Activated CD4-positive, CD25-positive, alpha-beta regulatory T cell (primary cell): ENCODE measurements around the gene TTC8.
"Not testable (repeated sequence)": the region's sequence is repeated elsewhere in the genome, so short reads cannot be mapped to it uniquely, and the experiment has no call there.

Source experiments
- DNase-seq, 4 experiments: peaks; one replicate each; lab custom pipeline; 2025; lab: John Stamatoyannopoulos, UW

Gene TTC8

GRCh38 chr14:88825078-88825458 lies 617 bp downstream of the TTC8 start:
- DNase-seq = no peak

GRCh38 chr14:88825503-88825902 lies 1.1 kb downstream of the TTC8 start:
- no peak for DNase-seq

GRCh38 chr14:88829188-88829587 lies 4.7 kb downstream of the TTC8 start:
- no peak for DNase-seq

DNA sequence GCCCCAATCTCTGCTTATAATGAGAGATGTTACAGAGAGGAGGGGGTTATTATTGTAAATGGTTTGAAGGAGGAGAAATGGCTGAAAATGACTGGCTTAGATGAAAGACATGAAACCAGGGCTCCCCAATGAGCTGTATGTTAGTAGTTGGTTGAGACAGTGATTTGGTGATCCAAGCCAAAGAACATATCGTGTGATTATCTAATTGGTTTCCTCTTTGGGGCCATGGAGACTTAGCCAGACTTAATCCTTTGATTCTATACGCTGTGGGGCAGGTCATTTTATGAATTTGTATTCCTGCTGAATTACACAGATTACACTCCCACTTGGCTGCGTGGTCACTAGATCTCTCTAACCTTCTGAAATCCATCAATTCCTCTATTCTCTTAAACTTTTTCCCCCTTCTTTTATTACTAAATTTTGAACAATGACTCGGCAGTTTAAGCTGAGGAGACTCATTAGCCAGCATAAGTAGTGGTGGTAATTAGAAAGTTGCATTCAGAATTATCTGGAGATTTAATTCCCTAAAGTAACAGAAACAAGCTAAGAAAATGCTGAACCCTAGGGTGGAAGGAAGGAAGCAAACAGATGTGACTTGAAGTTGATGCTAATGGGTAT lies 5.3 kb downstream of the TTC8 start:
- no peak for DNase-seq

DNA sequence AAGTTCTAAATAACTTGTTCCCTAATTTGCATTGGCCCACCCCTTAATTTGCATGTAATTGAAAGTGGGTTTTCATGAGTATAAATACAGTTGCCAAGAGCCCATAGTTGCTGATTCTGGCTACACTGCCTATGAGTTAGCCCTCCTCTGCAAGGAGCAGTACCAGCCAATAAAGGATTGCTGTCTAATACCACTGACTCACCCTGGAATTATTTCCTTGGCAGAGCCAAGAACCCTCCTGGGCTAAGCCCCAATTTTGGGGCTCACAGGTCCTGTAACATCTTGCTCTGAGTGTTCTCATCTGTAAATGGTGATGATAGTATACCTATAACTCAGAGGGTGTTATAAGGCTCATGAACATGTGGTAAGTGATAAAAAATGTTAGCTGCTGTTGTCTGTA lies 6.8 kb downstream of the TTC8 start:
- DNase-seq = no peak

- DNase-seq = no peak
These were observed 10.5 kb downstream of the TTC8 start for GRCh38 chr14:88834883-88835431.

DNA sequence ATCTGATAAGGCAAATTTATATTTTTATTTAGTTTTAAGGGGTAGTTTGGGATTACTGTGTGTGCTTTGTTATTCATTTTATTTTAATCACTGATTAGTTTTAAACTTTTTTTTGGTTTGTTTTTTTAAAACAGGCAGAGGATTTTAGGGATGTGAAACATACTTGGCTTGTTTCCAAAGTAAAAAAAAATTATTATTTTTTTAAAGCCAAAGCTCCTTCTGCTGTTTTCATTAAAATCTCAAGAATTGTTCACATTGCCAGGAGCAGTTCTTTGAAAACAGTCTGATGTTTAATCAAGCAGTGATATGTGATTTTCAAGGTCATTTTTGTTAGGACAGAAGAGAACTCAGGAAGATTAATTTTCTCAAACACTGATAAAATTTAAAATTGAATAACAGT lies 11.2 kb downstream of the TTC8 start:
- no peak for DNase-seq

DNA sequence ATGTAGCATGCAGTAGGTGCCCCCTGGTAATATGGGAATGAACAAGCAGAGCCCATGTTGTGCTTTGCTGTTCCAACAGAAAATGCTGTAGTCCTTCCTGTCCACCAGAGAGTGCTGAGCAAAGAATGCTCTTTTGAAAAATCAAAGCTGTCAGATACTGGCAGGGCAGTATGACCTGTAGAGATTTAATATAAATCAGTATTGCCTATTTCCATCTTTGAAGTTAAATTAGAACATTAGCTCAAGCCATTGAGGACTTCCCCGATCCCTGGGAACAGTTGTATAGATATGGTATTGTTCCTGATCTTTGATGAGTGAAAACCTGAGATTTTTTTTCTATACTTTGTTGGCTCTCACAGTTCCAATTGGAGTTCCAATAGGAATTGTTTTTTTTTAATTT lies 13.0 kb downstream of the TTC8 start:
- DNase-seq = no peak

DNA sequence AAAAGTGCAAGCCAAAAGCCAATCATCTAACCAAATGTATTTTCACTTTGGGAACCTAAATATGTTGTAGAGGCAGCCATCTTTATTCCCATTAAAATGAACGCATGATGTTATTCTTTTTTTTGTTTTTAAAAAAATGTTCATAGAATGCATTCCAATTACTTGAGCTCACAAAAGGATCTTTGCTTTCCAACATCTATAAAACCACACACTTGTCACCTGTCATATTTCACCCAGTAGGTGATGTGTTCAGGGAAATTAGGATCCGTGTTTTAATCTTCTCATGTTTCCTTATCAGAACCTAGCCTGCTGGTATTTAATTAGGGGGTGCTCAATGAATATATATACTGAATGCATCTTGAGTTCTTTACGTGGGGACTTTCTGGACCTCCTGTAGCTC lies 13.6 kb downstream of the TTC8 start:
- DNase-seq = no peak

DNA sequence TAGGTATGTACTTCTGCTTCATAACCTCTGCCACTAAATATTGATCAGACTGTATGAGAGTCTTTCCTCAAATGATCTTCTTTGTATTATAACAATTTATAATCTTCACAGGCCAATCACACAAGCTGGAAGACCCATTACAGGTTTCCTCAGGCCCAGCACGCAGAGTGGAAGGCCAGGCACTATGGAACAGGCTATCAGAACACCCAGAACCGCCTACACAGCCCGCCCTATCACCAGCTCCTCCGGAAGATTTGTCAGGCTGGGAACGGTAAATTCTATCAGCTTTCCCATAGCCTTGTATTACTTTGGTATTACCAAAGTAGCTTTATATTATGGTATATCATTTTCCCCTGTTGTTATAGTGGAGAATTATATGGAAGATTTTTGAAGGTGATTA lies 16.5 kb downstream of the TTC8 start:
- no peak for DNase-seq

DNA sequence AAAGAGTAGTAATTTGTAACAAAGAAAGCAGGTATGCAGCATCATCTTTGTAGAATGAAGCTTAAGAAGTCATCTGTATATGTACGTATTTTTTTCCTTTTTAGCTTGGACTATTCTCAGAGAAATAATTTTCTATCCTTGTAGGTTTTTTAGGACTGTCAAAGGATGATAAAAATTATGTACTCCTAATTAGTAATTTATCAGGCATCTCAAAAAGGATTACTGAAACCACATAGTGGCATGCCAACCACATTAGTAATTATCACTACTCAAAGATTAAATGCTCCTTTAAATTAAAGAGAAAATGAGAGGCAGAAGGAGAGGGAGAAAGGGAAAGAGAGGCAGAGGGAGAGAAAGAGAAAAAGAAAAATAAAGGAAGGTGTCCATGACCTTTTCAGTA lies 17.3 kb downstream of the TTC8 start:
- no peak for DNase-seq

DNA sequence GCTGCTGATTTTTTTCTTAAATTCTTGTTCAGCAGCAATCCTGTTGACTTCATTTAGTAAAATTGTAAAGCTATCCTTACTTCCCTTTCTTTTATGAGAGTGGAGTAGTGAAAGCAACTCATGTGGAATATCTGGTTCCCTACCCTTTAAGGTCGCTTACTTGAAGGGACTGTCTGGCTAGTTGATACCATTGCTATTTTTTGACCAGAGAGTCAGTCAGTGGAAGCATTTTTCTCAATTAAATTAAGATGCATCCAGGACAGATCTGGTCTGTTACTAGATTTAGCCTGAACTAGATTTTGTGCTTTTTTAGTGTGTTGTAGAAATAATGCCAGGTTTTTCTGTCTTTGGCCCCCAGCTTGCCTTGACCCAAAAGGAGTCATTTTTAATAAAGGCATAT lies 18.0 kb downstream of the TTC8 start:
- DNase-seq = no peak

- no peak for DNase-seq
These were observed 20.6 kb downstream of the TTC8 start for GRCh38 chr14:88844980-88845491.

DNA sequence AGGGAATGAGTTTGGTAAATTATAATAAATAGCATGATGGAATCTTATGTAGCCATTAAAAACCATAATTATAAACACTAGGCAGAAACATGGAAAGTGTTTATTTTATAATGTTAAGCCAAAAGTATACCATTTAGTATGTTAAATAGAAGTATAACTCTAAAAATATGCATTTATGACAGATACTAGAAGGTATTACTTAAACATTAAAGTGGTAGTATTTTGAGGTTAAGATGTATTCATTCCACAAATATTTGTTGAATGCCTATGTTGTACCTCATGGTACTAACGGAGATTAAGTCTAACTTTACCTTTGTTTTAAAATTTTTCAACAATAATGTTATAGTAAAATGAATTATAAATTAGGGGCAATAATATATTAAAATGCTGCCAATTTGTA lies 24.1 kb downstream of the TTC8 start:
- no peak for DNase-seq

- DNase-seq = no peak
These were observed 25.3 kb downstream of the TTC8 start for GRCh38 chr14:88849716-88850115.

DNA sequence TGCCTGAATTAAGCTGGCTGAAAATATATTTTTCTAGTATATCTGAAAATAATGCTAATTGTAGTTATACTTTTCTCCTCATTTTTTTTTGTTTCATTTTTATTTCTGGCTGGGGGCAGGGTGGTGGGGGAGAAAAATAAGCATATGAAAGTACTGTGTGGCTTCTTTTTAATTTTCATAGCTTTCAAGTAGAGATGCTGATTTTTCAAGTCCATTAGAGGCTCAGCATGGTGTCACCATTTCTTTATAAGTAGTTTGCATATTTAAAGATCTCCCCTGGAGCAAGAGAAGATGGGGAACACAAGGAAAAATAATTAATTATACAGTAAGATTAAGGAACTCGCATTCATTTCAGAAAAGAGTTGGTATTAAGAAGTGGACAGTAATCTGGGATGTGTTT lies 27.1 kb downstream of the TTC8 start:
- no peak for DNase-seq

GRCh38 chr14:88852632-88853031 lies 28.2 kb downstream of the TTC8 start:
- no peak for DNase-seq

- DNase-seq = no peak
These were observed 28.7 kb downstream of the TTC8 start for GRCh38 chr14:88853129-88853528.

GRCh38 chr14:88856786-88857366 lies 32.4 kb downstream of the TTC8 start:
- no peak for DNase-seq

- not testable (repeated sequence) for DNase-seq
These were observed 33.4 kb downstream of the TTC8 start for GRCh38 chr14:88857861-88858260.

GRCh38 chr14:88859118-88859517 lies 34.7 kb downstream of the TTC8 start:
- not testable (repeated sequence) for DNase-seq

GRCh38 chr14:88863167-88863566 lies 38.7 kb downstream of the TTC8 start:
- DNase-seq = no peak

- no peak for DNase-seq
These were observed 39.7 kb downstream of the TTC8 start for GRCh38 chr14:88864198-88864597.

- DNase-seq = no peak
These were observed 41.9 kb downstream of the TTC8 start for GRCh38 chr14:88866305-88866704.
